ENCODE measurements around the gene ALK. TPM values are rescaled to one million over a fixed set of nuclear protein-coding genes. Genes with fewer than 3 reads are reported as not detected.

Gene ALK
- total RNA-seq, 2 donors from 2014 or later, result 0.19 TPM; not detected in 1

DNA sequence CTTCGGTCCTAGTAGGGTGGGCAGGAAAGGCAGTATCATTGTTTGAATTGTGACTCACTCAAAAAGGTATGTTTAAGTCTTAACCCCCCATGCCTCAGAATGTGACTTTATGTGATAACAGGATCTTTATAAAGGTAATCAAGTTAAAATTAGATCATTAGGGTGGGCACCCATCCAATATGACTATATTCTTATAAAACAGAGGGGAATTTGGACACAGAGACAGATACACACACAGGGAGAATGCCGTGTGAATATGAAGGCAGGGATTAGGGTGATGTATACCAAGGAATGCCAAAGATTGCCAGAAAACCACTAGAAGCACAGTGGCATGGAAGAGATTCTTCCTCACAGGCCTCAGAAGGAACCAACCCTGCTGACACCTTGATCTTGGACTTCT is 524.3 kb downstream of the ALK start:
- Histone ChIP-seq H3K27ac (no peak overlapping the region), H3K4me1 (no peaks in the 10 kb centered on the region), H3K36me3 (no peaks in the 10 kb centered on the region), H3K9me3 (no peaks in the 10 kb centered on the region), H3K27me3 (no peaks in the 10 kb centered on the region), H3K4me3 (no peak overlapping the region), H3K9ac (ENCODE audit: low read depth in 2 of 2, low read length in 2 of 2) (no peak overlapping the region)
- TF ChIP-seq, protein P1, sequence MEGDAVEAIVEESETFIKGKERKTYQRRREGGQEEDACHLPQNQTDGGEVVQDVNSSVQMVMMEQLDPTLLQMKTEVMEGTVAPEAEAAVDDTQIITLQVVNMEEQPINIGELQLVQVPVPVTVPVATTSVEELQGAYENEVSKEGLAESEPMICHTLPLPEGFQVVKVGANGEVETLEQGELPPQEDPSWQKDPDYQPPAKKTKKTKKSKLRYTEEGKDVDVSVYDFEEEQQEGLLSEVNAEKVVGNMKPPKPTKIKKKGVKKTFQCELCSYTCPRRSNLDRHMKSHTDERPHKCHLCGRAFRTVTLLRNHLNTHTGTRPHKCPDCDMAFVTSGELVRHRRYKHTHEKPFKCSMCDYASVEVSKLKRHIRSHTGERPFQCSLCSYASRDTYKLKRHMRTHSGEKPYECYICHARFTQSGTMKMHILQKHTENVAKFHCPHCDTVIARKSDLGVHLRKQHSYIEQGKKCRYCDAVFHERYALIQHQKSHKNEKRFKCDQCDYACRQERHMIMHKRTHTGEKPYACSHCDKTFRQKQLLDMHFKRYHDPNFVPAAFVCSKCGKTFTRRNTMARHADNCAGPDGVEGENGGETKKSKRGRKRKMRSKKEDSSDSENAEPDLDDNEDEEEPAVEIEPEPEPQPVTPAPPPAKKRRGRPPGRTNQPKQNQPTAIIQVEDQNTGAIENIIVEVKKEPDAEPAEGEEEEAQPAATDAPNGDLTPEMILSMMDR (IDR thresholded peaks at IDR 0.05), result no peak
- intact Hi-C loops (cut with DNase I), result no loop called here
- no peak for DNase-seq

DNA sequence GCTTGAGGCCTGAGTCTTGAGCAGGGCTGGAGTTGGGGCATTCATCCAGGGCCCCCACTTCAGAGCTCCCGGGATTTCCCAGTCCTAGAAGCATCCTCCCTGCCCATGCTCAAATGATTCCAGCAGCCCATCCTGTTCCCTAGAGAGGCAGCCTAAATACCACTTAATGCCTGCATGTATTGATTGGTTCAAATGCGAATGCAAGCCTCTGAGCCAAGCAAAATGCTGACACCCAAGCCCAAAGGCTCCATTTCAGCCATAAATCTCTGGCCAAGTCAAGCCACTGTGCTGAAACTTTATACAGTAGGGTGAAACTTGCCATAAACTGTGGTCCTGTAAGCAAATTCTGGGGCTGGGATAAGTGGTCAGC is 526.4 kb downstream of the ALK start:
- TF ChIP-seq, protein P1 (IDR thresholded peaks at IDR 0.05), result no peak
- H3K36me3 ChIP-seq, result no peaks in the 10 kb centered on the region
- no peaks in the 10 kb centered on the region for H3K27me3 ChIP-seq
- intact Hi-C loops (cut with DNase I), result no loop called here
- H3K4me3 ChIP-seq, result no peak overlapping the region
- DNase-seq, result no peak
- H3K9me3 ChIP-seq, result no peaks in the 10 kb centered on the region
- no peak overlapping the region for H3K27ac ChIP-seq
- no peak overlapping the region for H3K9ac ChIP-seq (ENCODE audit: low read depth in 2 of 2, low read length in 2 of 2)
- H3K4me1 ChIP-seq, result no peaks in the 10 kb centered on the region

- no peak overlapping the region for H3K9ac ChIP-seq (ENCODE audit: low read depth in 2 of 2, low read length in 2 of 2)
- TF ChIP-seq, protein P1 (IDR thresholded peaks at IDR 0.05), result no peak
- no peak for DNase-seq
These were observed 526.9 kb downstream of the ALK start for GRCh38 chr2:29394311-29394980.

GRCh38 chr2:29393676-29394075 is 527.7 kb downstream of the ALK start:
- Histone ChIP-seq H3K9me3 (no peaks in the 10 kb centered on the region), H3K9ac (ENCODE audit: low read depth in 2 of 2, low read length in 2 of 2) (no peak overlapping the region), H3K27me3 (no peaks in the 10 kb centered on the region), H3K4me3 (no peak overlapping the region), H3K4me1 (no peaks in the 10 kb centered on the region), H3K36me3 (no peaks in the 10 kb centered on the region), H3K27ac (no peak overlapping the region)
- no peak for DNase-seq
- intact Hi-C loops (cut with DNase I), result no loop called here
- TF ChIP-seq, protein P1 (IDR thresholded peaks at IDR 0.05), result no peak

More at GRCh38 chr2:29394311-29394980, 526.9 kb downstream of the ALK start:
- Histone ChIP-seq H3K4me1 (no peaks in the 10 kb centered on the region), H3K36me3 (no peaks in the 10 kb centered on the region), H3K4me3 (no peak overlapping the region), H3K9me3 (no peaks in the 10 kb centered on the region), H3K27ac (no peak overlapping the region), H3K27me3 (no peaks in the 10 kb centered on the region)
- intact Hi-C loops (cut with DNase I), result no loop called here

GRCh38 chr2:29392774-29393173 is 528.6 kb downstream of the ALK start:
- H3K27me3 ChIP-seq, result no peaks in the 10 kb centered on the region
- H3K4me1 ChIP-seq, result no peaks in the 10 kb centered on the region
- no peak overlapping the region for H3K27ac ChIP-seq
- H3K9me3 ChIP-seq, result no peaks in the 10 kb centered on the region
- no peak overlapping the region for H3K4me3 ChIP-seq
- no peaks in the 10 kb centered on the region for H3K36me3 ChIP-seq
- TF ChIP-seq, protein P1 (IDR thresholded peaks at IDR 0.05), result no peak
- no peak overlapping the region for H3K9ac ChIP-seq (ENCODE audit: low read depth in 2 of 2, low read length in 2 of 2)
- intact Hi-C loops (cut with DNase I), result no loop called here
- DNase-seq, result no peak

Data from colonic mucosa (tissue), 4 donors.